Common myeloid progenitor, CD34-positive (primary cell): Measurements from ENCODE around the gene CUEDC2.

Source experiments
- CTCF ChIA-PET: fragments of 350-600 bp; sonication (Branson Sonifier 250); formaldehyde crosslinking; loops from one replicate; lab custom pipeline; 2021; ENCODE audit warnings: antibody characterized with exemption; lab: Charles Lee
- POLR2A ChIA-PET: fragments of 350-600 bp; sonication (Branson Sonifier 250); formaldehyde crosslinking; loops from one replicate; lab custom pipeline; 2021; ENCODE audit warnings: antibody characterized with exemption; lab: Charles Lee
- DNase-seq, 3 donors: peaks; one replicate each; pipeline versions ENCODE4 v3.0.0 to v3.0.0-alpha.2; 2013
- H3K27ac ChIP-seq, 2 experiments: 1 replicate in 1 of 2; 2 replicates in 1 of 2; pipeline ENCODE4 v1.7.0; 2013; ENCODE audit warnings: inconsistent platforms in 2 of 2, low read length in 2 of 2, mild to moderate bottlenecking in 2 of 2, low read depth in 1 of 2, moderate library complexity in 1 of 2; ENCODE audit not compliant: severe bottlenecking in 2 of 2, insufficient read depth in 1 of 2, poor library complexity in 1 of 2
- H3K27me3 ChIP-seq, 5 experiments: replicated peaks in 2 of 5; 1 replicate in 3 of 5; 2 replicates in 2 of 5; pipeline versions ENCODE4 v1.6.1 to v1.7.0; 2013; ENCODE audit warnings: low read length in 4 of 5, mild to moderate bottlenecking in 2 of 5, moderate library complexity in 2 of 5, inconsistent platforms in 1 of 5; ENCODE audit not compliant: insufficient read depth in 5 of 5, control insufficient read depth in 4 of 5
- H3K36me3 ChIP-seq, 4 experiments: 1 replicate in 2 of 4; 2 replicates in 2 of 4; pipeline versions ENCODE4 v1.6.1 to v1.7.0; 2013; ENCODE audit warnings: low read length in 3 of 4, control low read depth in 1 of 4, mild to moderate bottlenecking in 1 of 4; ENCODE audit not compliant: control insufficient read depth in 4 of 4, insufficient read depth in 4 of 4
- H3K4me1 ChIP-seq, 4 experiments: 1 replicate in 3 of 4; 2 replicates in 1 of 4; pipeline versions ENCODE4 v1.6.1 to v1.7.1; 2013; ENCODE audit warnings: low read length in 3 of 4, mild to moderate bottlenecking in 3 of 4, control low read depth in 1 of 4, inconsistent platforms in 1 of 4, moderate library complexity in 1 of 4; ENCODE audit not compliant: control insufficient read depth in 4 of 4, insufficient read depth in 4 of 4; ENCODE audit errors: control extremely low read depth in 1 of 4
- H3K4me3 ChIP-seq, 7 experiments: 1 replicate in 4 of 7; 2 replicates in 3 of 7; pipeline versions ENCODE4 v1.5.1 to v1.7.0; 2013; ENCODE audit warnings: mild to moderate bottlenecking in 7 of 7, low read length in 6 of 7, moderate library complexity in 6 of 7, inconsistent platforms in 2 of 7, low read depth in 2 of 7, control low read depth in 1 of 7; ENCODE audit not compliant: insufficient read depth in 4 of 7, control insufficient read depth in 1 of 7; ENCODE audit errors: extremely low read depth in 1 of 7
- H3K9me3 ChIP-seq, 5 experiments: 1 replicate in 4 of 5; 2 replicates in 1 of 5; pipeline versions ENCODE4 v1.6.1 to v1.7.1; 2013; ENCODE audit warnings: low read length in 4 of 5, mild to moderate bottlenecking in 2 of 5, inconsistent platforms in 1 of 5, low read depth in 1 of 5, moderate library complexity in 1 of 5; ENCODE audit not compliant: control insufficient read depth in 4 of 5, insufficient read depth in 2 of 5; ENCODE audit errors: control extremely low read depth in 1 of 5
- WGBS: methylation state at CpG from one replicate; pipeline ENCODE4 v1.1.5; 2013; ENCODE audit not compliant: insufficient coverage; 5-methylcytosine and 5-hydroxymethylcytosine counted together

Gene CUEDC2

DNA sequence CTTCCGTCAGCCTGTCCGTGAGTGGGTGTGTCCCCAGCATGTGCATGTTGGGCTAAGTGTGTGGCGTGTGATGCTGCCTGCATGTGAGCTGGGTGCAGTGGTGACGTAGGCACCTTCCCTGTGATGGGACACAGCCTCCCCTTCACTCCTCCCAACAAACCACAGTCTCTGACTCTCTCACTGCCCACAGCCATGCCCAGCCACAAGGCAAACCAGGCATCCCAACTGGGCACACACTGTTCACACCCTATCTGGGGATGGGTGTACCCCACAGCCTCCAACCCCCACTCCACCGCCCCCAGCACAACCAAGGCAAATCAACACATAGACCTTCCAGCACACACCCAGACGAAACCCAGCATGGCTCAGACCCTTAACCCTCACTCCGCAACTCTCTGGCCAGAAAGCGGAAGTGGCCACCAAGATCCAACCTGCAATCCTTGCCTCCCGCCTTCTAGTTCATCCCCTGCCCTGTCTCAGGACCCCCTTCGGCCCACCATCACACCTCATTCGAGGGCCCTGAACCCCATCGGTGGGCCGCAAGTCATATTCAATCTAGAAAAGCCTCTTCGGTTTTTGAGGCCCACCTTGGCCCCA lies 24.1 kb downstream of the CUEDC2 start:
- ChIA-PET POLR2A (interaction anchor here (1.6 kb wide), 1 partner anchor 15 kb away, joined by 3 read pairs; no protein-coding TSS in a partner anchor), CTCF (interaction anchor here (1.2 to 1.7 kb wide), 3 partner anchors 9 to 176 kb away, joined by 3 to 6 read pairs (median 3); partner anchors contain the start of gene FBXL15)
- 75% methylated on average over 11 of the region's 14 CpGs for WGBS
- DNase-seq = peak in 1 of 3 donors; percentile 34
- H3K36me3 ChIP-seq = peaks cover 0 to under 1% (median 0%) of the 10 kb centered on the region in 4 experiments
- H3K4me3 ChIP-seq = peak overlapping the region in 5 of 7 experiments; percentile 1 to 70 (median 69)
- H3K27me3 ChIP-seq = peaks cover 0 to 37% (median 28%) of the 10 kb centered on the region in 5 experiments
- no peaks in the 10 kb centered on the region for H3K9me3 ChIP-seq
- peaks cover 0 to 30% (median 22%) of the 10 kb centered on the region in 4 experiments for H3K4me1 ChIP-seq
- H3K27ac ChIP-seq = no peak overlapping the region

DNA sequence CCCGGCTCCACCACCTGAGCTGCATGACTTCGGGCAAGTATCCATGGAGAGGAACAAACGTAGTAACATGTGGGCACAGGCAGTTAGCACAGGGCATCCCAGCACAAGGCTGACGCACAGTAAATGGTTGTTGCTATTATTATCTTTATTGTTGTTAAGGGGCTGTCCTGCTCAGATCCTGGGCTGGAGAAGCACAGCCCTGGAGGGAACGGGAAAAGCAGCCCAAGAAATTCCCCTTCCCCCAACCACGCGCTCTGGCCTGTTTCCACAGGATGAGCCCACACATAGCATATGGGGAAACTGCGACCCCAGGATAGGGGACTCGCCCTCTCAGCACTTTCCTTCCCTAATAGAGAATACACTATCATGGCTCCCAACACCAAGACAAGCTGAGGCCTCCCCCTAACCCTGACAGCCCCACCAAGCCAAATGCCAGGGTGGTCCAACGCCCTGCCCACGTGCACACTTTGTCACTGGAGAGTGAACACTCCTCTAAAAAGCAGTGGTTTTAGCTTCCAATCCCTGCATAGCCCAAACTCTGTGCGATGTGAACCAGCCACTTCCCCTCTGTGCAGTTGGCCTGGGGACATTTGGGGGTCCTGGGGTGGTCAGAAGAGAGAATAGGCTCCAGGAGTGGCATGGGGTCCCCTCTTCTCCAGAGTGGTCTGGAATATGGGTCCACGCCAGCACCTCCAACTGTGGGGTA lies 24.8 kb downstream of the CUEDC2 start:
- H3K9me3 ChIP-seq = no peaks in the 10 kb centered on the region
- POLR2A ChIA-PET = interaction anchor here (0.8 to 1.6 kb wide), 3 partner anchors 13 to 14 kb away, joined by 3 read pairs; partner anchors contain the start of genes FBXL15 and NFKB2
- 92% methylated on average over 8 of the region's 13 CpGs for WGBS
- peaks cover 0 to 3% (median 0%) of the 10 kb centered on the region in 4 experiments for H3K36me3 ChIP-seq
- H3K27me3 ChIP-seq = peaks cover 0 to 37% (median 28%) of the 10 kb centered on the region in 5 experiments
- peaks cover 0 to 27% (median 22%) of the 10 kb centered on the region in 4 experiments for H3K4me1 ChIP-seq
- H3K4me3 ChIP-seq = no peak overlapping the region
- CTCF ChIA-PET = interaction anchor here (1.2 to 3.7 kb wide), 4 partner anchors 9 to 176 kb away, joined by 3 to 12 read pairs (median 4); partner anchors contain the start of gene FBXL15
- DNase-seq = no peak
- no peak overlapping the region for H3K27ac ChIP-seq

DNA sequence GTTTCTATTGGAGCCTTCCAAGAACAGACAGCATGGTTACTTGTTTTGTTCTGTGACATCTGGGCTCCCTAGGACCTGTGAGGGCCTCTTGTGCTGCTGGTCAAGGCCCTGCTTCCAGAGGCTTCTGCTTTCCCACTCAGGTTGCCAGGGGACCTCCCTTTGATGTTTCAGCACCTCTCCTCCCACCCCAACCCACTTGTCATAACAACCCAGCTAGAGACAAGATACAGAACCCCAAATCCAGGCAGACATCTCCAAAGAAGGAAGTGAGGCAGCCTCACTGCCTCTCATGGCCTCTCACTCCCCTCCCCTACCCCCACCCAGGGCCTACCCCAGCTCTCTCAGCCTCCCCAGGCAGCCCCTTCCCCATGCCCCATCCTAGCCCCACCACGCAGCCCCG lies 25.6 kb downstream of the CUEDC2 start:
- Histone ChIP-seq H3K4me1 (peaks cover 0 to 27% (median 22%) of the 10 kb centered on the region in 4 experiments), H3K27ac (no peak overlapping the region), H3K36me3 (peaks cover 0 to 11% (median 1%) of the 10 kb centered on the region in 4 experiments), H3K9me3 (no peaks in the 10 kb centered on the region), H3K27me3 (peaks cover 0 to 34% (median 25%) of the 10 kb centered on the region in 5 experiments), H3K4me3 (no peak overlapping the region)
- POLR2A ChIA-PET = interaction anchor here (0.8 to 1.6 kb wide), 3 partner anchors 12 to 14 kb away, joined by 3 read pairs; partner anchors contain the start of genes FBXL15 and NFKB2
- peak in 1 of 3 donors; percentile 15 for DNase-seq
- WGBS = no CpG with 5 or more reads among the region's 2 CpGs
- CTCF ChIA-PET = interaction anchor here (0.6 to 3.7 kb wide), 5 partner anchors 13 to 226 kb away, joined by 3 to 12 read pairs (median 3); partner anchors contain the start of gene FBXL15

DNA sequence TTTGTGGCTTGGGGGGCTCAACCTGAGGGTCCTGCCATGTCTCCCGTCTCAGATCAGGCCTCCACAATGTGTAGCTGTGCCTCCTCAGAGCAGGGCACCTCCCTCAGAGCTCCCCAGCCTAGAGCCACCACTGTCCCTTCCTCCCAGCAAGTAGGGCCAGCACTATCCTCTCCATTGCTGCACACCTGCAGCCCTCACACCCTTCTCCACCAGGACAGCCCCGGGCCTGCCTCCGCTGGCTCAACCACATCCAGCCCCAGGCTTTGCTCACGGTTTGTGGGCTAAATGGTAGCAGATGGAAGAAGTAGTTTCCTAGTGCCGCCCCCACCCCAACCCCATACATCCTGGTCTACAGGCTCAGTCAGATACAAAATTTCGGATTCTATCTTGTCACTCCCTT lies 26.7 kb downstream of the CUEDC2 start:
- peaks cover 0 to 24% (median 17%) of the 10 kb centered on the region in 5 experiments for H3K27me3 ChIP-seq
- ChIA-PET POLR2A (interaction anchor here (1.5 to 3.5 kb wide), 2 partner anchors 12 to 73 kb away, joined by 4 to 31 read pairs; no protein-coding TSS in a partner anchor), CTCF (interaction anchor here (1.1 to 3.7 kb wide), 8 partner anchors 11 to 73 kb away, joined by 3 to 28 read pairs (median 6); partner anchors contain the start of genes FBXL15 and NFKB2)
- H3K27ac ChIP-seq = no peak overlapping the region
- peak in 1 of 3 donors; percentile 34 for DNase-seq
- H3K4me3 ChIP-seq = no peak overlapping the region
- peaks cover 0 to 20% (median 17%) of the 10 kb centered on the region in 4 experiments for H3K4me1 ChIP-seq
- WGBS = 88% methylated on average over 4 of the region's 6 CpGs
- H3K9me3 ChIP-seq = no peaks in the 10 kb centered on the region
- peaks cover 0 to 19% (median 9%) of the 10 kb centered on the region in 4 experiments for H3K36me3 ChIP-seq

DNA sequence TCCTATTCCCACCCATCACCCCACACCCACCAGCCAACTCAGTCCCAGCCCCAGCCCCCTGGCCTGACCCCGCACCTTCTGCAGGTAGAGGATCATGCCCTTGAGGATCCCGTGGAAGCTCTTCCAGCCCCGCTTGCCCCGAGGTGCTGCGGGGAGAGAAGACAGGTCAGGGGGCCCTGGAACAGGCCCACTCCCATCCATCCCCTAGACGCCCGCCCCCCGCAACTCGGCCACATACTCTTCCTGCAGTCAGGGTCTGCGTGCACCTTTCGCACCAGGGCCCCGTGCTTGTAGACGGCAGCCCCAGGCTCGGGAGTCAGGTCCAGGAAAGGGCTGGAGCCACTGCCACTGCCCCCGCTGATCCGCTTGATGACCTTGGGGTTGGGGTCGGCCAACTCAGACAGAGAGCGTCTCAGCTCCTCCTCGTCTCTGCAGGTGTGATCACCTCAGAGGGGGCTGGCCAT lies 27.2 kb downstream of the CUEDC2 start:
- Histone ChIP-seq H3K4me1 (peaks cover 0 to 15% (median 12%) of the 10 kb centered on the region in 4 experiments), H3K9me3 (no peaks in the 10 kb centered on the region), H3K27ac (no peak overlapping the region), H3K27me3 (peaks cover 0 to 19% (median 14%) of the 10 kb centered on the region in 5 experiments), H3K36me3 (peaks cover 0 to 23% (median 9%) of the 10 kb centered on the region in 4 experiments), H3K4me3 (no peak overlapping the region)
- ChIA-PET POLR2A (interaction anchor here (1.5 to 3.5 kb wide), 3 partner anchors 9 to 74 kb away, joined by 4 to 31 read pairs (median 6); partner anchors contain the start of gene NFKB2), CTCF (interaction anchor here (1.3 to 4.0 kb wide), 7 partner anchors 11 to 178 kb away, joined by 3 to 28 read pairs (median 12); partner anchors contain the start of gene NFKB2)
- WGBS = 93% methylated on average over 13 of the region's 19 CpGs
- DNase-seq = peak in 1 of 3 donors; percentile 15

DNA sequence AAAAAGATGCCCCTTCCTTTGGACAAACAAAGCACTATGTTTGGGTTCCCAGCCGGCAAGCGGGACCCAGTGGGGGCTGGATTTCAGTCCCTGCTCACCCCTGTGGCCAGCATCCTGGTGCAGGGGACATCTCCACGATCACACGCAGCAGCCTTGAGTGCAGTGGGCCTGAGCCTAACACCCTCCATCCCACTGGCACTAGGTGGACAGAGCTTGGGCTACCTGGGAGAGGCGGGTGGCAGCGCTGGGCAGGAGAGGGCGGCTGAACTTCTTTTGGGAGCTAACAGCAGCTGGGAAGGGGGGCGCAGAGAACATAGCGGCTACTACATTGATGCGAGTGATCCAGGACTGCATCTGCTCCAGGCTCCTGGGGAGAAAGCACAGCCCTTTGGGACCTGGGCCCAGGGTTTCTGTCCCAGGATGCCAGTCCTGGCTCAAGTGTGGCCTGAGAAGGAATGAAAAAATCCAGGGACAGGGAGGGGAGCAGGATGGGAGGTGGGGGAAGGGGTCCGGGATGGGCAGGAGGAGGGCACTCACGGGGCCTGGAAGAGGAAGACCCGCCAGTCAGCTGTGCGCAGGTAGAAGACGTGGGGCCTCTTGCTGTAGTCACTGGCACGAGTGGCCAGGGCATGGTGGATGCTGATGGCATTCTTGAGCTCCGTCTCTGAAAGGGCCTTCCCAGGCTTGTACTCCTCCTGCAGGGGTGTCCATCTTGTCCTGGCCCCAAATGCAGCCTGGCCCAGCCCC lies 27.8 kb downstream of the CUEDC2 start:
- Histone ChIP-seq H3K4me3 (no peak overlapping the region), H3K9me3 (no peaks in the 10 kb centered on the region), H3K27ac (no peak overlapping the region), H3K36me3 (peaks cover 0 to 24% (median 9%) of the 10 kb centered on the region in 4 experiments), H3K4me1 (peaks cover 0 to 14% (median 12%) of the 10 kb centered on the region in 4 experiments), H3K27me3 (peaks cover 0 to 13% (median 9%) of the 10 kb centered on the region in 5 experiments)
- peak in 1 of 3 donors; percentile 19 for DNase-seq
- ChIA-PET POLR2A (interaction anchor here (1.0 to 3.5 kb wide), 4 partner anchors 9 to 75 kb away, joined by 3 to 31 read pairs (median 5); partner anchors contain the start of genes FBXL15 and NFKB2), CTCF (interaction anchor here (1.3 to 4.0 kb wide), 12 partner anchors 8 to 179 kb away, joined by 3 to 28 read pairs (median 8); partner anchors contain the start of genes C10orf95, NFKB2 and PSD)
- 95% methylated on average over 15 of the region's 17 CpGs for WGBS
